Epithelial cell of proximal tubule (primary cell): ENCODE results near the gene MAGED1. TPM values are rescaled to one million over a fixed set of nuclear protein-coding genes. Genes with fewer than 3 reads are reported as not detected.

Source experiments
- DNase-seq: peaks from one replicate; pipeline ENCODE4 v3.0.0-alpha.2; 2011; ENCODE audit warnings: low read depth
- H3K4me3 ChIP-seq: 2 replicates; pipeline ENCODE4 v1.5.1; 2011; ENCODE audit warnings: low read depth, mild to moderate bottlenecking, low read length
- total RNA-seq: library from RNA; depleted of rRNA; stranded (reverse); fragments of >200 nt; gene quantifications from 2 replicates; pipeline ENCODE4 v1.2.3, GENCODE V29; 2015
- TF ChIP-seq, protein P1 (sequence below): conservative IDR thresholded peaks from 2 replicates; pipeline ENCODE4 v1.5.1; 2012; ENCODE audit warnings: low read depth, mild to moderate bottlenecking, low read length

The MAGED1 gene
- total RNA-seq, 1 donor from 2014 or later: 114 TPM

DNA sequence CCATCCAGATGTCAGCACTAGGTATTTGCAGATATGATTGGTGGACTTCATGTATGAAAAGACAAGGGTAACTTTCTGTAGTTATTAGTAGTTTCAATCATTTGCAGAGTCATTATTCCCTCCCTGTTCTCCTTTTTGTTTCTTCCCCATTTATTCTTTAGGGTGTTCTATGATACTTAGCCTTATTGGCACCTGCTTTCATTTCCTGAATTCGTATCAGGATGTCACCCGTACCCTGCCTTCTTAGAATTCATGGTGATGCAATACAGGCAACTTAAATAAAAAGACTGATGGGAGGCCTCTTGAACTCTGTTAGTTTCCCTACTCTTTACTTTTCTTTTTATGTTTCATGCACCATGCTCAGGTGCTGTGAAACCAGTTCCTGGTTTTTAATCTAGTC, 24.2 kb downstream of the MAGED1 start:
- TF ChIP-seq, protein P1, sequence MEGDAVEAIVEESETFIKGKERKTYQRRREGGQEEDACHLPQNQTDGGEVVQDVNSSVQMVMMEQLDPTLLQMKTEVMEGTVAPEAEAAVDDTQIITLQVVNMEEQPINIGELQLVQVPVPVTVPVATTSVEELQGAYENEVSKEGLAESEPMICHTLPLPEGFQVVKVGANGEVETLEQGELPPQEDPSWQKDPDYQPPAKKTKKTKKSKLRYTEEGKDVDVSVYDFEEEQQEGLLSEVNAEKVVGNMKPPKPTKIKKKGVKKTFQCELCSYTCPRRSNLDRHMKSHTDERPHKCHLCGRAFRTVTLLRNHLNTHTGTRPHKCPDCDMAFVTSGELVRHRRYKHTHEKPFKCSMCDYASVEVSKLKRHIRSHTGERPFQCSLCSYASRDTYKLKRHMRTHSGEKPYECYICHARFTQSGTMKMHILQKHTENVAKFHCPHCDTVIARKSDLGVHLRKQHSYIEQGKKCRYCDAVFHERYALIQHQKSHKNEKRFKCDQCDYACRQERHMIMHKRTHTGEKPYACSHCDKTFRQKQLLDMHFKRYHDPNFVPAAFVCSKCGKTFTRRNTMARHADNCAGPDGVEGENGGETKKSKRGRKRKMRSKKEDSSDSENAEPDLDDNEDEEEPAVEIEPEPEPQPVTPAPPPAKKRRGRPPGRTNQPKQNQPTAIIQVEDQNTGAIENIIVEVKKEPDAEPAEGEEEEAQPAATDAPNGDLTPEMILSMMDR: no peak
- DNase-seq: no peak
- no peak overlapping the region for H3K4me3 ChIP-seq

DNA sequence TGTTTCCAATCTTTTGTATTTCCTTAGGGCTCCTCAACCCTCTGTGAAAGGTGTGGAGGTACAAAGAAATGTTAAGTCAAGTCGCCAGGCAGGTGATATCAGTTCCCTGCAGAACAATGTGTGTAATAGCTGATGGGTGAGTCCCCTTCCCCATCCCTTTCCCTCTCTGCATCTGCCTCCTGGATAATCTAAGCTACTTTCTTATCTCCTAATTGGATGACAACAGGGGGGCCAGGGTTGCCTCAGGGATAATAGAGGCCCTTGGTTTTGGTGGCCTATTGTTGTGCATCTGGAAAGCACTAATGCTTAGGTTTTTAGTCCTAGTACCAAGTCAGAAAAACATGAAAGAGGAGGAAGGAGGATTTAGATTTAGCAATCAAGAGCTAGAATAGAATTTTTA, 29.1 kb downstream of the MAGED1 start:
- no peak for DNase-seq
- no peak overlapping the region for H3K4me3 ChIP-seq
- TF ChIP-seq, protein P1: no peak

DNA sequence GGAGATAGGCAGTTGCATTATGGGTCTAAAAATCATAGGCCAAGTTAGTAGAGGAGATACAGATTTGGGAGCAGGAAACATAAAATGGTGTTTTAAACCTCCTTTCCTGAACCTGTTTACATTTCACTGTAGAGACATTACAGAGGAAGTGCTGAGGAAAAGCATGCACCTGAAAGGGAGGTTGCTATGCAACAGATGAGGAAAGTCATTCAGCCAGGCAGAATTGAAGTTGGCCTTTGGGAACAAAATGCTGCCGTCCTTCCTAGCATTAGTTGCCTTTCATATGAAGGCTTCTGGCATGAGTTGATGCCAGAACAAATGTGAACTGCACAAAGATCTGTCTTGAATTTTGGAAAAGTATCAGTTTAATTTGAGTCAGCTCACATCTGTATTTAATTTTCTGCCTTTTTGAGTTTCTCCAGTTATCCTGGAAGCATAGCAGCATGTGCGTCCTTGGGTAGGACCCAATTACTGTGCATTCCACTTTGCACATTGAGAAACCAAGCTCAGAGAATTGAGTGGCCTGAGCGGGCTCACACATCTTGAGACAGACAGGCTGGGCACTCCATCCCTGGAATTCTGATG, 38.2 kb downstream of the MAGED1 start:
- TF ChIP-seq, protein P1: no peak
- no peak overlapping the region for H3K4me3 ChIP-seq
- DNase-seq: no peak

Other genes with a start within 250 kb of the MAGED1 start
- 0.07 TPM in 1 of 2 replicates, not detected in the other for gene CENPVL2, start 210.8 kb upstream of the MAGED1 start, total RNA-seq
- 0.07 TPM in 1 of 2 replicates, not detected in the other for gene CENPVL1, start 183.1 kb upstream of the MAGED1 start, total RNA-seq
- 4.5 and 6.4 TPM in 2 replicates for gene GSPT2, start 150.2 kb upstream of the MAGED1 start, total RNA-seq
- 7.2 and 29.2 TPM in 2 replicates for gene MAGED4B, start 175.6 kb downstream of the MAGED1 start, total RNA-seq